GM23338 (cell line): ENCODE data around the gene COL4A2.

ENCODE experiments used
- CTCF ChIP-seq, 2 experiments: fragments of 200-600 bp in 1 of 2; sonication (generic) in 1 of 2; conservative IDR thresholded peaks; 2 replicates each; pipeline versions ENCODE4 v1.5.1 to v1.6.1; 2016 to 2017; ENCODE audit warnings: antibody characterized with exemption in 2 of 2, low read depth in 2 of 2, mild to moderate bottlenecking in 2 of 2, moderate library complexity in 1 of 2
- ETS1 ChIP-seq: IDR thresholded peaks from 2 replicates; pipeline ENCODE4 v1.6.1; 2016; ENCODE audit warnings: antibody characterized with exemption
- EZH2 ChIP-seq: fragments of 200-600 bp; sonication (generic); IDR thresholded peaks from one replicate; pipeline ENCODE4 v1.8.0; 2017; ENCODE audit warnings: antibody characterized with exemption, mild to moderate bottlenecking, low read depth; ENCODE audit not compliant: unreplicated experiment
- EZH2phosphoT487 ChIP-seq: fragments of 200-600 bp; sonication (generic); IDR thresholded peaks from one replicate; pipeline ENCODE4 v1.8.1; 2018; ENCODE audit warnings: antibody characterized with exemption; ENCODE audit not compliant: unreplicated experiment
- POLR2AphosphoS5 ChIP-seq: IDR thresholded peaks from 2 replicates; pipeline ENCODE4 v1.6.1; 2016; ENCODE audit warnings: antibody characterized with exemption, low read depth
- REST ChIP-seq: IDR thresholded peaks from one replicate; pipeline ENCODE4 v1.6.1; 2018; ENCODE audit warnings: antibody characterized with exemption; ENCODE audit not compliant: unreplicated experiment

- TF ChIP-seq ETS1 (no peak), CTCF (conservative IDR thresholded peaks at IDR 0.05; ENCODE audit: low read depth in 2 of 2) (no peak), EZH2phosphoT487 (no peak), POLR2AphosphoS5 (no peak), EZH2 (no peak), REST (no peak)
Observed at GRCh38 chr13:110407021-110407420, 99.9 kb downstream of the COL4A2 start.
